NOMO-1 (cell line): Measurements from ENCODE around the gene TERT.

ENCODE experiments used
- DNase-seq, 2 experiments: peaks; one replicate each; lab custom pipeline; 2025; ENCODE audit not compliant: unreplicated experiment in 2 of 2; lab: John Stamatoyannopoulos, UW

The TERT gene

GRCh38 chr5:1265026-1265425, 29.8 kb downstream of the TERT start:
- DNase-seq = no peak

- DNase-seq = no peak
These were observed 30.7 kb downstream of the TERT start for GRCh38 chr5:1264211-1264610.

GRCh38 chr5:1262381-1262780, 32.5 kb downstream of the TERT start:
- no peak for DNase-seq

GRCh38 chr5:1261643-1262042, 33.2 kb downstream of the TERT start:
- no peak for DNase-seq

GRCh38 chr5:1259806-1260480, 34.9 kb downstream of the TERT start:
- no peak for DNase-seq

- DNase-seq = no peak
These were observed 37.0 kb downstream of the TERT start for GRCh38 chr5:1257841-1258240.

- no peak for DNase-seq
These were observed 37.5 kb downstream of the TERT start for GRCh38 chr5:1257363-1257762.

- no peak for DNase-seq
These were observed 38.1 kb downstream of the TERT start for GRCh38 chr5:1256776-1257175.

GRCh38 chr5:1255081-1255561, 39.7 kb downstream of the TERT start:
- DNase-seq = peak in 1 of 2 experiments; percentile 33

GRCh38 chr5:1254196-1254595, 40.7 kb downstream of the TERT start:
- no peak for DNase-seq

- DNase-seq = no peak
These were observed 41.3 kb downstream of the TERT start for GRCh38 chr5:1253456-1254105.

GRCh38 chr5:1252681-1253080, 42.2 kb downstream of the TERT start:
- DNase-seq = no peak

- no peak for DNase-seq
These were observed 42.9 kb downstream of the TERT start for GRCh38 chr5:1251678-1252580.

GRCh38 chr5:1249366-1250280, 45.2 kb downstream of the TERT start:
- no peak for DNase-seq

GRCh38 chr5:1247811-1248210, 47.1 kb downstream of the TERT start:
- no peak for DNase-seq

GRCh38 chr5:1246711-1247431, 48.0 kb downstream of the TERT start:
- DNase-seq = peak in 1 of 2 experiments; percentile 25

GRCh38 chr5:1245905-1246576, 48.8 kb downstream of the TERT start:
- no peak for DNase-seq

- no peak for DNase-seq
These were observed 49.9 kb downstream of the TERT start for GRCh38 chr5:1244976-1245375.

GRCh38 chr5:1244255-1244654, 50.6 kb downstream of the TERT start:
- no peak for DNase-seq
